HCT116 (cell line): Measurements from ENCODE around the gene SNED1.

ENCODE experiments used
- CTCF ChIP-seq, 3 experiments: fragments of 200-600 bp in 1 of 3; sonication (generic) in 1 of 3; IDR thresholded peaks in 2 of 3; conservative IDR thresholded peaks in 1 of 3; 2 replicates each; pipeline ENCODE4 v1.5.1; 2012 to 2017; ENCODE audit warnings: low read depth in 2 of 3, low read length in 2 of 3, antibody characterized with exemption in 1 of 3, borderline replicate concordance in 1 of 3, control low read depth in 1 of 3, mild to moderate bottlenecking in 1 of 3, mixed read lengths in 1 of 3, mixed run types in 1 of 3, moderate library complexity in 1 of 3; ENCODE audit not compliant: insufficient read depth in 1 of 3
- EZH2 ChIP-seq: fragments of 200-600 bp; sonication (generic); IDR thresholded peaks from 2 replicates; pipeline ENCODE4 v1.6.1; 2017; ENCODE audit warnings: antibody characterized with exemption, mixed run types
- EZH2phosphoT487 ChIP-seq: fragments of 200-600 bp; IDR thresholded peaks from 2 replicates; pipeline ENCODE4 v1.6.1; 2018; ENCODE audit warnings: antibody characterized with exemption, borderline replicate concordance
- JUND ChIP-seq: IDR thresholded peaks from 2 replicates; pipeline ENCODE4 v1.6.1; 2012
- POLR2A ChIP-seq: IDR thresholded peaks from 2 replicates; pipeline ENCODE4 v1.7.0; 2011; ENCODE audit warnings: borderline replicate concordance; ENCODE audit not compliant: insufficient read depth, insufficient read length; ENCODE audit errors: extremely low read depth
- POLR2AphosphoS5 ChIP-seq: IDR thresholded peaks from 2 replicates; pipeline ENCODE4 v1.6.1; 2011; ENCODE audit warnings: mild to moderate bottlenecking, low read depth, low read length, moderate library complexity
- RAD21 ChIP-seq: IDR thresholded peaks from 2 replicates; pipeline ENCODE4 v1.6.1; 2012; ENCODE audit warnings: low read depth, mild to moderate bottlenecking
- TCF7L2 ChIP-seq: IDR thresholded peaks from 2 replicates; pipeline ENCODE4 v1.7.0; 2011; ENCODE audit warnings: borderline replicate concordance, inconsistent platforms; ENCODE audit not compliant: insufficient read depth, insufficient read length; ENCODE audit errors: extremely low read depth
- YY1 ChIP-seq: IDR thresholded peaks from 2 replicates; pipeline ENCODE4 v1.6.1; 2011; ENCODE audit warnings: low read length, low read depth, moderate library complexity, mild to moderate bottlenecking; ENCODE audit not compliant: insufficient replicate concordance; ENCODE audit errors: extremely low read depth
- ZNF274 ChIP-seq: fragments of 200-500 bp; sonication (Bioruptor generic); IDR thresholded peaks from 2 replicates; pipeline ENCODE4 v1.6.1; 2014; ENCODE audit warnings: mild to moderate bottlenecking, low read depth, low read length, inconsistent platforms
- TF ChIP-seq, protein P1 (sequence below): IDR thresholded peaks from 2 replicates; pipeline ENCODE4 v1.6.1; 2012; ENCODE audit warnings: low read depth

GRCh38 chr2:241083091-241083415, 84.6 kb downstream of the SNED1 start:
- TF ChIP-seq TCF7L2 (no peak), CTCF (IDR thresholded peaks at IDR 0.05 in 2 of 3, conservative IDR thresholded peaks at IDR 0.05 in 1 of 3; ENCODE audit: borderline replicate concordance in 1 of 3, insufficient read depth in 1 of 3, low read depth in 2 of 3, low read length in 2 of 3) (no peak), ZNF274 (no peak), JUND (no peak), EZH2 (no peak), POLR2AphosphoS5 (no peak), POLR2A (no peak), YY1 (no peak), EZH2phosphoT487 (no peak), RAD21 (no peak)
- TF ChIP-seq, protein P1, sequence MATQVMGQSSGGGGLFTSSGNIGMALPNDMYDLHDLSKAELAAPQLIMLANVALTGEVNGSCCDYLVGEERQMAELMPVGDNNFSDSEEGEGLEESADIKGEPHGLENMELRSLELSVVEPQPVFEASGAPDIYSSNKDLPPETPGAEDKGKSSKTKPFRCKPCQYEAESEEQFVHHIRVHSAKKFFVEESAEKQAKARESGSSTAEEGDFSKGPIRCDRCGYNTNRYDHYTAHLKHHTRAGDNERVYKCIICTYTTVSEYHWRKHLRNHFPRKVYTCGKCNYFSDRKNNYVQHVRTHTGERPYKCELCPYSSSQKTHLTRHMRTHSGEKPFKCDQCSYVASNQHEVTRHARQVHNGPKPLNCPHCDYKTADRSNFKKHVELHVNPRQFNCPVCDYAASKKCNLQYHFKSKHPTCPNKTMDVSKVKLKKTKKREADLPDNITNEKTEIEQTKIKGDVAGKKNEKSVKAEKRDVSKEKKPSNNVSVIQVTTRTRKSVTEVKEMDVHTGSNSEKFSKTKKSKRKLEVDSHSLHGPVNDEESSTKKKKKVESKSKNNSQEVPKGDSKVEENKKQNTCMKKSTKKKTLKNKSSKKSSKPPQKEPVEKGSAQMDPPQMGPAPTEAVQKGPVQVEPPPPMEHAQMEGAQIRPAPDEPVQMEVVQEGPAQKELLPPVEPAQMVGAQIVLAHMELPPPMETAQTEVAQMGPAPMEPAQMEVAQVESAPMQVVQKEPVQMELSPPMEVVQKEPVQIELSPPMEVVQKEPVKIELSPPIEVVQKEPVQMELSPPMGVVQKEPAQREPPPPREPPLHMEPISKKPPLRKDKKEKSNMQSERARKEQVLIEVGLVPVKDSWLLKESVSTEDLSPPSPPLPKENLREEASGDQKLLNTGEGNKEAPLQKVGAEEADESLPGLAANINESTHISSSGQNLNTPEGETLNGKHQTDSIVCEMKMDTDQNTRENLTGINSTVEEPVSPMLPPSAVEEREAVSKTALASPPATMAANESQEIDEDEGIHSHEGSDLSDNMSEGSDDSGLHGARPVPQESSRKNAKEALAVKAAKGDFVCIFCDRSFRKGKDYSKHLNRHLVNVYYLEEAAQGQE: no peak
